Right atrium auricular region (tissue), 2 donors: Measurements from ENCODE around the gene SLC8A2. TPM values are rescaled to one million over a fixed set of nuclear protein-coding genes. Genes with fewer than 3 reads are reported as not detected.

ENCODE experiments used
- DNase-seq: peaks from one replicate; pipeline ENCODE4 v3.0.0-alpha.2; 2019; ENCODE audit warnings: low spot score
- H3K27ac ChIP-seq, 2 donors: fragments of 200-600 bp; sonication (generic); 1 replicate in 1 of 2; 2 replicates in 1 of 2; pipeline ENCODE4 v1.5.1; 2016 to 2019
- H3K27me3 ChIP-seq, 2 donors: fragments of 200-600 bp; sonication (generic); one replicate each; pipeline versions ENCODE4 v1.5.1 to v1.6.0; 2017 to 2019
- H3K36me3 ChIP-seq: fragments of 200-600 bp; sonication (generic); one replicate; pipeline ENCODE4 v1.5.1; 2016
- H3K4me1 ChIP-seq, 2 donors: fragments of 200-600 bp; sonication (generic); one replicate each; pipeline versions ENCODE4 v1.5.1 to v1.6.0; 2017 to 2019
- H3K4me3 ChIP-seq, 2 donors: fragments of 200-600 bp; sonication (generic); 1 replicate in 1 of 2; 2 replicates in 1 of 2; pipeline ENCODE4 v1.5.1; 2017 to 2019; ENCODE audit warnings: mild to moderate bottlenecking in 1 of 2, moderate library complexity in 1 of 2
- H3K9me3 ChIP-seq, 2 donors: fragments of 200-600 bp; sonication (generic); one replicate each; pipeline ENCODE4 v1.5.1; 2019
- CTCF ChIP-seq, 2 donors: fragments of 200-600 bp; sonication (generic); IDR thresholded peaks; one replicate each; pipeline ENCODE4 v1.5.1; 2019; ENCODE audit warnings: antibody characterized with exemption in 2 of 2
- total RNA-seq, 2 donors: library from RNA; depleted of rRNA; stranded (reverse); fragments of >200 nt; gene quantifications; one replicate each; pipeline ENCODE4 v1.1.0, GENCODE V29; 2016

Gene SLC8A2
- total RNA-seq, 2 donors from 2014 or later = 0.28 to 0.37 TPM

- TF ChIP-seq CTCF (IDR thresholded peaks at IDR 0.05) = no peak
- Histone ChIP-seq H3K4me3 (no peak overlapping the region), H3K27me3 (peaks cover 19 to 28% of the 10 kb centered on the region in 2 donors), H3K27ac (no peak overlapping the region), H3K4me1 (peaks cover 0 to 29% of the 10 kb centered on the region in 2 donors), H3K36me3 (no peaks in the 10 kb centered on the region), H3K9me3 (no peaks in the 10 kb centered on the region)
- DNase-seq = no peak
Measured at GRCh38 chr19:47423203-47423882, 48.4 kb downstream of the SLC8A2 start.

- H3K27ac ChIP-seq = no peak overlapping the region
- no peaks in the 10 kb centered on the region for H3K9me3 ChIP-seq
- H3K36me3 ChIP-seq = no peaks in the 10 kb centered on the region
- no peak for DNase-seq
- no peak overlapping the region for H3K4me3 ChIP-seq
- no peak for TF ChIP-seq CTCF (IDR thresholded peaks at IDR 0.05)
- H3K4me1 ChIP-seq = peaks cover 0 to 29% of the 10 kb centered on the region in 2 donors
- peaks cover 19 to 35% of the 10 kb centered on the region in 2 donors for H3K27me3 ChIP-seq
Measured at GRCh38 chr19:47422417-47423163, 49.1 kb downstream of the SLC8A2 start.

- no peaks in the 10 kb centered on the region for H3K36me3 ChIP-seq
- DNase-seq = no peak
- H3K27me3 ChIP-seq = peaks cover 19 to 35% of the 10 kb centered on the region in 2 donors
- no peak overlapping the region for H3K27ac ChIP-seq
- H3K9me3 ChIP-seq = no peaks in the 10 kb centered on the region
- no peak overlapping the region for H3K4me3 ChIP-seq
- H3K4me1 ChIP-seq = peaks cover 0 to 29% of the 10 kb centered on the region in 2 donors
- TF ChIP-seq CTCF (IDR thresholded peaks at IDR 0.05) = no peak
Measured at GRCh38 chr19:47421844-47422395, 49.8 kb downstream of the SLC8A2 start.

- H3K36me3 ChIP-seq = no peaks in the 10 kb centered on the region
- no peaks in the 10 kb centered on the region for H3K9me3 ChIP-seq
- no peak overlapping the region for H3K4me3 ChIP-seq
- no peak overlapping the region for H3K27ac ChIP-seq
- H3K27me3 ChIP-seq = peaks cover 19 to 35% of the 10 kb centered on the region in 2 donors
- no peak for TF ChIP-seq CTCF (IDR thresholded peaks at IDR 0.05)
- peaks cover 0 to 29% of the 10 kb centered on the region in 2 donors for H3K4me1 ChIP-seq
- DNase-seq = no peak
Measured at GRCh38 chr19:47421244-47421786, 50.4 kb downstream of the SLC8A2 start.

- no peaks in the 10 kb centered on the region for H3K9me3 ChIP-seq
- DNase-seq = no peak
- no peak overlapping the region for H3K4me3 ChIP-seq
- H3K36me3 ChIP-seq = no peaks in the 10 kb centered on the region
- TF ChIP-seq CTCF (IDR thresholded peaks at IDR 0.05) = no peak
- H3K27me3 ChIP-seq = peaks cover 19 to 35% of the 10 kb centered on the region in 2 donors
- H3K4me1 ChIP-seq = peaks cover 0 to 29% of the 10 kb centered on the region in 2 donors
- H3K27ac ChIP-seq = no peak overlapping the region
Measured at GRCh38 chr19:47419789-47420188, 51.9 kb downstream of the SLC8A2 start.
